Fibroblast of mammary gland (primary cell): Measurements from ENCODE around the gene FSTL5.

Experiments used
- DNase-seq: peaks from one replicate; pipeline ENCODE4 v3.0.0-alpha.2; 2010; ENCODE audit warnings: low read depth
- H3K4me3 ChIP-seq: 2 replicates; pipeline ENCODE4 v1.5.1; 2011; ENCODE audit warnings: low read depth, mild to moderate bottlenecking, low read length, moderate library complexity; ENCODE audit not compliant: control insufficient read depth
- CTCF ChIP-seq: conservative IDR thresholded peaks from 2 replicates; pipeline ENCODE4 v1.5.1; 2011; ENCODE audit warnings: low read depth, low read length, inconsistent platforms; ENCODE audit not compliant: control insufficient read depth, insufficient read depth

Gene FSTL5

DNA sequence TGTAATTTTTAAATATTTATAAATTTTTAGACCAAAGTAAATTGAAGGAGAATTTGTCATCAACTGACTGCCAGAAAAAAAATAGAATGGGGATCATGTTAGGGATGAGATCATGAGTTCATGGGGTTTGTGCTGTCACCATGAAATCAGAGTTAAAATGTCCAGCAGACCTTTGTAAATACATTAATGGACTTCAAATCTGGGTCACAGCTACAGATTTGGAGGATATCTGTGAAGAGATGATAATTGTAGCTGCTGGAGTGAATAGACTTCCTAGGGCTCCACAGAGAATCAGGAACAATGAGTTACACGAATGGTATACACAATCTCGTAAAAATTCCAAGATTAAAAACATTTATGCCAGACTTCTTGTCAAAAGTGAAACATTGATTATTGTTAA, 6.6 kb downstream of the FSTL5 start:
- H3K4me3 ChIP-seq = no peak overlapping the region
- TF ChIP-seq CTCF = no peak
- DNase-seq = no peak

DNA sequence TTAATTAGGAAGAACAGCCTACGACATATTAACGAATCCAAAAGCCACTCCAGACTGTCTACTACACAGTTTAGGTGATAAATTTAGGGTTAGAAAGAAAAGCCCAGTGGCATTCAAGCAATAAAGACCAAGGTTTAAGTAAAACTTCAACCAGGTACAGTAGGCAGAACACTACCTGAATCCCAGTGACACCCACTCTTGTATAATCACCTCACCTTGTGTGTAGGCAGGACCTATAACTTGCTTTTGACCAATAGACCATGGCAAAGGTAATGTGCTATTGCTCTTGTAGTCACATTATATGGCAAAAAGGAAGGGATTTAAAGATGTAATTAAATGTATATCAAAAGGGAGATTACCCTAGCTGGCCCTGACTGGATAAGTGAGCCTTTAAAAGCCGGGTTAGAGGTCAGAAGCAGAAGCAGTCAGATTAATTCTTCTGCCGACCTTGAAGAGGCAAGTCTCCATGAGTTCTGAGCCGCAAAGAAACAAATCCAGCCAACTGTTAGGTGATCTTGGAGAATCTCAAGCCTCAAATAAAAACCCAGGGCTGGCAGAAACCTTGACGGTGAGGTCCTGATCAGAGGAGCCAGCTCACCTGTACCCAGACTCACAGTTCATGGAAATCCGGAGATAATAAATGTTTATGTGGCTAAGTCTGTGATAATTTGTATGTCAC, 8.8 kb downstream of the FSTL5 start:
- no peak overlapping the region for H3K4me3 ChIP-seq
- DNase-seq = no peak
- TF ChIP-seq CTCF = no peak

- no peak overlapping the region for H3K4me3 ChIP-seq
- TF ChIP-seq CTCF = no peak
- no peak for DNase-seq
Observed at GRCh38 chr4:162151850-162152249, 11.9 kb downstream of the FSTL5 start.

- TF ChIP-seq CTCF = no peak
- no peak for DNase-seq
- no peak overlapping the region for H3K4me3 ChIP-seq
Observed at GRCh38 chr4:162151386-162151785, 12.4 kb downstream of the FSTL5 start.

DNA sequence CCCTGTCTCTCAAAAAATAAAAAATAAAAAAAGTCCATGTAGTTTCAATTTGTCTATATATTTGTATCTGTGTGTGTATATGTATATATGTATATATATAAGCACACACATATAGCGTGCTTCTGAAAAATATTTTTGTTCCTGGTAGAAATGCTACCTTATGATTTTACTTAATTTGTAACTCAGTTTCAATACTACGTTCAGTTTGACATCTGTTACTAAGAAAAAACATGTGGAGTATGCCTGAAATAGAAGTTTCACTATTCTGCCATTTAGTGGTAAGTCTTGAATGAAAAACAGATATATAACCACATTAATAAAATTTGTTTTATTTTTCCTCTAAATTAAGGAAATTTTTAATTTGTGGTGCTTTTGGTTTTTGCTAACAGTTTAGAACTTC, 14.2 kb downstream of the FSTL5 start:
- DNase-seq = no peak
- H3K4me3 ChIP-seq = no peak overlapping the region
- no peak for TF ChIP-seq CTCF

- H3K4me3 ChIP-seq = no peak overlapping the region
- no peak for TF ChIP-seq CTCF
- no peak for DNase-seq
Observed at GRCh38 chr4:162140051-162140683, 23.6 kb downstream of the FSTL5 start.
